DOHH2 (cell line): ENCODE measurements around the gene COMMD3.

Experiments used
- H3F3A ChIP-seq: fragments of 200-600 bp; sonication (generic), shearing (Covaris generic); 2 replicates; pipeline ENCODE4 v1.6.0; 2016; ENCODE audit warnings: antibody characterized with exemption, mild to moderate bottlenecking; ENCODE audit not compliant: control insufficient read depth, insufficient read depth
- H3K27ac ChIP-seq: fragments of 200-600 bp; sonication (generic); 2 replicates; pipeline ENCODE4 v1.5.1; 2014; ENCODE audit warnings: low read depth, mild to moderate bottlenecking, low read length, moderate library complexity
- H3K27me3 ChIP-seq: fragments of 200-600 bp; sonication (generic); 2 replicates; pipeline ENCODE4 v1.6.1; 2014; ENCODE audit warnings: mild to moderate bottlenecking, low read length, mixed read lengths; ENCODE audit not compliant: control insufficient read depth
- H3K36me3 ChIP-seq: fragments of 200-600 bp; sonication (generic); 2 replicates; pipeline ENCODE4 v1.6.1; 2014; ENCODE audit warnings: mild to moderate bottlenecking, low read length, moderate library complexity, mixed read lengths; ENCODE audit not compliant: control insufficient read depth
- H3K4me1 ChIP-seq: fragments of 200-600 bp; sonication (generic); 2 replicates; pipeline ENCODE4 v1.6.1; 2014; ENCODE audit warnings: mild to moderate bottlenecking, low read length, mixed read lengths; ENCODE audit not compliant: control insufficient read depth
- H3K4me2 ChIP-seq: fragments of 200-600 bp; sonication (generic); 2 replicates; pipeline ENCODE4 v1.6.0; 2014; ENCODE audit warnings: mild to moderate bottlenecking, low read length, moderate library complexity
- H3K4me3 ChIP-seq: fragments of 200-600 bp; sonication (generic); 2 replicates; pipeline ENCODE4 v1.5.1; 2014; ENCODE audit warnings: mild to moderate bottlenecking, low read length, mixed read lengths
- H3K79me2 ChIP-seq: fragments of 200-600 bp; sonication (generic); 2 replicates; pipeline ENCODE4 v1.6.1; 2014; ENCODE audit warnings: mild to moderate bottlenecking, low read length, mixed read lengths; ENCODE audit not compliant: control insufficient read depth
- H3K9me2 ChIP-seq: fragments of 200-600 bp; sonication (generic); replicated peaks from 2 replicates; pipeline ENCODE4 v1.6.1; 2014; ENCODE audit warnings: mild to moderate bottlenecking, low read length, mixed read lengths; ENCODE audit not compliant: control insufficient read depth
- H3K9me3 ChIP-seq: fragments of 200-600 bp; sonication (generic); 2 replicates; pipeline ENCODE4 v1.6.1; 2014; ENCODE audit warnings: antibody characterized with exemption, low read length, mixed read lengths; ENCODE audit not compliant: control insufficient read depth, insufficient read depth
- H4K20me1 ChIP-seq: fragments of 200-600 bp; sonication (generic); 2 replicates; pipeline ENCODE4 v1.6.0; 2014; ENCODE audit warnings: low read depth, mild to moderate bottlenecking, antibody characterized with exemption, low read length, moderate library complexity; ENCODE audit not compliant: control insufficient read depth, insufficient read depth
- CTCF ChIP-seq: fragments of 200-600 bp; sonication (generic); IDR thresholded peaks from one replicate; pipeline ENCODE4 v1.5.1; 2014; ENCODE audit warnings: antibody characterized with exemption, mild to moderate bottlenecking, low read depth, low read length; ENCODE audit not compliant: poor library complexity, severe bottlenecking
- EZH2phosphoT487 ChIP-seq: fragments of 200-600 bp; sonication (generic); IDR thresholded peaks from 2 replicates; pipeline ENCODE4 v1.6.1; 2017; ENCODE audit warnings: borderline replicate concordance, mild to moderate bottlenecking, antibody characterized with exemption, low read length, moderate library complexity, mixed read lengths

Gene COMMD3

GRCh38 chr10:22332116-22332692, 16.0 kb downstream of the COMMD3 start:
- H3K4me3 ChIP-seq: no peak overlapping the region
- H3K9me2 ChIP-seq: no peaks in the 10 kb centered on the region
- no peak overlapping the region for H3K4me2 ChIP-seq
- TF ChIP-seq CTCF: no peak
- no peak for TF ChIP-seq EZH2phosphoT487
- peaks cover 50% of the 10 kb centered on the region for H3K27me3 ChIP-seq
- no peaks in the 10 kb centered on the region for H3K79me2 ChIP-seq
- H3F3A ChIP-seq: peaks cover 27% of the 10 kb centered on the region
- H3K9me3 ChIP-seq: no peaks in the 10 kb centered on the region
- H3K4me1 ChIP-seq: peaks cover 29% of the 10 kb centered on the region
- H3K27ac ChIP-seq: no peak overlapping the region
- H4K20me1 ChIP-seq: no peaks in the 10 kb centered on the region
- peaks cover 4% of the 10 kb centered on the region; the same call in 1 of the 2 replicates for H3K36me3 ChIP-seq

GRCh38 chr10:22333167-22333974, 17.2 kb downstream of the COMMD3 start:
- peak overlapping the region; percentile 50 for H3K4me2 ChIP-seq
- no peak for TF ChIP-seq EZH2phosphoT487
- no peak for TF ChIP-seq CTCF
- H3K9me3 ChIP-seq: no peaks in the 10 kb centered on the region
- no peaks in the 10 kb centered on the region for H3K79me2 ChIP-seq
- H4K20me1 ChIP-seq: no peaks in the 10 kb centered on the region
- H3K4me1 ChIP-seq: peaks cover 32% of the 10 kb centered on the region
- H3K27me3 ChIP-seq: peaks cover 61% of the 10 kb centered on the region
- H3K4me3 ChIP-seq: peak overlapping the region; percentile 32
- H3K9me2 ChIP-seq: no peaks in the 10 kb centered on the region
- H3F3A ChIP-seq: peaks cover 26% of the 10 kb centered on the region
- H3K27ac ChIP-seq: no peak overlapping the region
- H3K36me3 ChIP-seq: peaks cover 4% of the 10 kb centered on the region; the same call in 1 of the 2 replicates

DNA sequence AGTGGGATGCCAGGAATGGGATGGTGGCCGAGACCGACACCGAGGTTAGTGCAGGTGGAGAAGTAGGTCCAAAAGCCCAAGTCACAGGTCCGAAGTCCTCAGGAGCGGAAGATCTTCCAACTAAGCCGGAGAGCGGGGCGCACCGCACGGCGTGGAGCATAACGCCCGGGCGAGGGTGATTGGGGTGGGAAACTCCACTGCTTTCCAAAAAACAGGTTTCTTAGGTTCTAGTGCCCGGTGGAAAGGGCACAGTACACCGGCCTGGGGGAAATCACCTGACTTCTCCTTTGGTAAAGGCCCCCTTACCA, 17.7 kb downstream of the COMMD3 start:
- Histone ChIP-seq H3F3A (peaks cover 26% of the 10 kb centered on the region), H3K36me3 (peaks cover 4% of the 10 kb centered on the region; the same call in 1 of the 2 replicates), H3K79me2 (no peaks in the 10 kb centered on the region), H3K9me3 (no peaks in the 10 kb centered on the region), H3K9me2 (no peaks in the 10 kb centered on the region), H3K4me3 (peak overlapping the region; percentile 32; the same call in 1 of the 2 replicates), H3K27me3 (peaks cover 67% of the 10 kb centered on the region), H3K4me2 (peak overlapping the region; percentile 50), H3K4me1 (peaks cover 38% of the 10 kb centered on the region), H3K27ac (no peak overlapping the region), H4K20me1 (no peaks in the 10 kb centered on the region)
- no peak for TF ChIP-seq CTCF
- no peak for TF ChIP-seq EZH2phosphoT487
